K562 (cell line): Measurements from ENCODE around the gene PLEKHA5. TPM values are rescaled to one million over a fixed set of nuclear protein-coding genes. Genes with fewer than 3 reads are reported as not detected.

Experiments used
- ATAC-seq: fragments of 200-7000 bp; cut with Tn5 transposase; 3 replicates; pipeline ENCODE4 v1.9.1; 2020; ENCODE audit warnings: moderate library complexity
- BruUV-seq: library from RNA; stranded (reverse); fragments of 400-500 nt; replicated peaks from 2 replicates; lab custom pipeline; 2021; lab: Mats Ljungman, UMichigan
- CTCF ChIA-PET: fragments of 300-600 bp; formaldehyde crosslinking; extraction: SDS; loops from one replicate; lab custom pipeline; 2021; ENCODE audit warnings: low intra/inter-chr PET ratio; lab: Yijun Ruan, JAX
- POLR2A ChIA-PET: fragments of 300-600, 350-650 bp; sonication (Branson Sonifier 250); formaldehyde crosslinking; extraction: SDS; loops from one replicate; lab custom pipeline; 2021; ENCODE audit warnings: antibody characterized with exemption, inconsistent platforms; lab: Yijun Ruan, JAX
- DNase-seq, 4 experiments: peaks; one replicate each; pipeline versions ENCODE4 v3.0.0 to v3.0.0-alpha.2; 2011 to 2018; ENCODE audit warnings: low spot score in 3 of 4, mixed read lengths in 3 of 4; ENCODE audit errors: extremely low read depth in 1 of 4
- FAIRE-seq: peaks from 2 replicates; lab custom pipeline; 2011; peaks lifted over from hg19 to GRCh38; lab: Jason Lieb, UNC
- H2AFZ ChIP-seq: 2 replicates; pipeline ENCODE4 v1.6.0; 2011; ENCODE audit warnings: low read depth, low read length, control low read depth, inconsistent platforms
- H3K27ac ChIP-seq: fragments of 200-600 bp; 3 replicates; pipeline ENCODE4 v1.8.0; 2011; ENCODE audit warnings: low read depth, mild to moderate bottlenecking, control low read depth, inconsistent platforms, low read length, moderate library complexity, mixed read lengths; ENCODE audit errors: extremely low read depth
- H3K27me3 ChIP-seq, 2 experiments: fragments of 300-600 bp in 1 of 2; 2 replicates in 1 of 2; 3 replicates in 1 of 2; pipeline versions ENCODE4 v1.6.0 to v1.8.0; 2011; ENCODE audit warnings: inconsistent platforms in 2 of 2, low read length in 2 of 2, mild to moderate bottlenecking in 1 of 2, mixed read lengths in 1 of 2, moderate library complexity in 1 of 2; ENCODE audit not compliant: control insufficient read depth in 2 of 2, insufficient read depth in 2 of 2
- H3K36me3 ChIP-seq: fragments of 300-600 bp; 3 replicates; pipeline ENCODE4 v1.8.0; 2011; ENCODE audit warnings: mild to moderate bottlenecking, low read length, inconsistent platforms; ENCODE audit not compliant: control insufficient read depth, insufficient read depth
- H3K4me1 ChIP-seq, 2 experiments: fragments of 200-600 bp in 1 of 2; replicated peaks in 1 of 2; 2 replicates in 1 of 2; 3 replicates in 1 of 2; pipeline versions ENCODE4 v1.5.1 to v1.8.0; 2011; ENCODE audit warnings: inconsistent platforms in 2 of 2, low read length in 2 of 2, mild to moderate bottlenecking in 1 of 2, mixed read lengths in 1 of 2, moderate library complexity in 1 of 2; ENCODE audit not compliant: control insufficient read depth in 2 of 2, insufficient read depth in 2 of 2
- H3K4me2 ChIP-seq: 2 replicates; pipeline ENCODE4 v1.6.1; 2011; ENCODE audit warnings: low read length, control low read depth, inconsistent platforms, mixed read lengths; ENCODE audit not compliant: insufficient read depth
- H3K4me3 ChIP-seq: fragments of 200-600 bp; sonication (generic), shearing (Covaris generic); 2 replicates; pipeline ENCODE4 v1.5.1; 2016; ENCODE audit warnings: control low read depth, inconsistent platforms
- H3K79me2 ChIP-seq: fragments of 200-600 bp; 3 replicates; pipeline ENCODE4 v1.8.0; 2011; ENCODE audit warnings: low read length, inconsistent platforms; ENCODE audit not compliant: control insufficient read depth, insufficient read depth
- H3K9ac ChIP-seq, 2 experiments: 2 replicates each; pipeline versions ENCODE4 v1.6.0 to v1.6.1; 2011; ENCODE audit warnings: low read depth in 2 of 2, low read length in 2 of 2, control low read depth in 1 of 2, inconsistent platforms in 1 of 2, mild to moderate bottlenecking in 1 of 2, mixed read lengths in 1 of 2; ENCODE audit not compliant: insufficient read depth in 1 of 2
- H3K9me1 ChIP-seq: one replicate; pipeline ENCODE4 v1.6.0; 2011; ENCODE audit warnings: inconsistent platforms, mild to moderate bottlenecking, low read length, moderate library complexity; ENCODE audit not compliant: control insufficient read depth, insufficient read depth
- H3K9me3 ChIP-seq: replicated peaks from 2 replicates; pipeline ENCODE4 v1.5.1; 2011; ENCODE audit warnings: low read depth, low read length, inconsistent platforms; ENCODE audit not compliant: control insufficient read depth, insufficient read depth
- H4K20me1 ChIP-seq: replicated peaks from 2 replicates; pipeline ENCODE4 v1.6.1; 2011; ENCODE audit warnings: low read length, inconsistent platforms, mixed read lengths; ENCODE audit not compliant: control insufficient read depth, insufficient read depth
- ATF7 ChIP-seq: fragments of 450-650 bp; IDR thresholded peaks from 2 replicates; pipeline ENCODE4 v1.7.1; 2014; ENCODE audit warnings: mild to moderate bottlenecking, moderate library complexity
- FOS ChIP-seq: IDR thresholded peaks from 3 replicates; pipeline ENCODE4 v1.6.1; 2011; ENCODE audit not compliant: insufficient read length; ENCODE audit errors: extremely low read depth
- MED1 ChIP-seq: sonication (generic); formaldehyde crosslinking; IDR thresholded peaks from 2 replicates; pipeline ENCODE4 v1.8.1; 2023; ENCODE audit warnings: missing genetic modification reagents, borderline replicate concordance
- NBN ChIP-seq: fragments of 450-650 bp; IDR thresholded peaks from 2 replicates; pipeline ENCODE4 v1.6.1; 2016; ENCODE audit warnings: low read depth, mild to moderate bottlenecking
- NCOA2 ChIP-seq, 2 experiments: fragments of 450-650 bp; IDR thresholded peaks; 2 replicates each; pipeline ENCODE4 v1.6.1; 2018; ENCODE audit warnings: mild to moderate bottlenecking in 2 of 2, moderate library complexity in 1 of 2; ENCODE audit not compliant: partially characterized antibody in 2 of 2
- NR0B1 ChIP-seq: fragments of 450-650 bp; IDR thresholded peaks from one replicate; pipeline ENCODE4 v1.6.1; 2018; ENCODE audit warnings: mild to moderate bottlenecking, moderate library complexity; ENCODE audit not compliant: partially characterized antibody
- SLC30A9 ChIP-seq: fragments of 250-450 bp; sonication (Bioruptor Pico); IDR thresholded peaks from 2 replicates; pipeline ENCODE4 v1.8.0; 2022; ENCODE audit warnings: mild to moderate bottlenecking, moderate library complexity
- ZC3H11A ChIP-seq: IDR thresholded peaks from 2 replicates; pipeline ENCODE4 v1.6.1; 2012; ENCODE audit warnings: low read depth, low read length, improper control_type of control experiment
- ZNF124 ChIP-seq: sonication (generic); formaldehyde crosslinking; IDR thresholded peaks from 2 replicates; pipeline ENCODE4 v1.8.1; 2022; ENCODE audit warnings: missing genetic modification reagents
- ZNF3 ChIP-seq: fragments of 250-450 bp; sonication (Bioruptor Pico); IDR thresholded peaks from 2 replicates; pipeline ENCODE4 v1.5.0; 2021; ENCODE audit warnings: mild to moderate bottlenecking, moderate library complexity
- in situ Hi-C: fragments of 300-500 bp; cut with MboI; formaldehyde crosslinking; loops from 4 replicates; pipeline ENCODE4 v1.15.0; 2018; ENCODE audit warnings: inconsistent platforms, mixed read lengths
- intact Hi-C: fragments of 100-400 bp; cut with micrococcal nuclease; formaldehyde crosslinking; loops from 2 replicates; pipeline ENCODE4 v1.14.2; 2022
- polyA plus RNA-seq, 8 experiments: library from polyadenylated mRNA; depleted of rRNA in 4 of 8; stranded (reverse) in 5 of 8; unstranded in 3 of 8; fragments of >200 nt; fragmentation: Nextera tagmentation in 2 of 8; fragmentation: Illumina TruSeq in 1 of 8; extraction: Ambion mirVana in 2 of 8; extraction: Trizol in 1 of 8; gene quantifications; 2 replicates each; pipeline versions ENCODE4 v1.2.1 to v1.2.3, GENCODE V29; 2011 to 2014; ENCODE audit warnings: inconsistent platforms in 1 of 8, missing spikeins in 1 of 8
- total RNA-seq, 7 experiments: library from RNA; depleted of rRNA in 6 of 7; stranded (reverse); fragments of >200 nt in 6 of 7; fragmentation: Illumina TruSeq in 2 of 7; extraction: Trizol in 2 of 7; gene quantifications; 2 replicates each; pipeline versions ENCODE4 v1.2.1 to v1.2.3, GENCODE V29; 2011 to 2021; ENCODE audit warnings: low replicate concordance in 1 of 7
- TF ChIP-seq, protein P1 (sequence below): sonication (generic); formaldehyde crosslinking; IDR thresholded peaks from 2 replicates; pipeline ENCODE4 v1.8.0; 2022; ENCODE audit warnings: mild to moderate bottlenecking, missing genetic modification reagents
- TF ChIP-seq, protein P2 (sequence below): IDR thresholded peaks from 2 replicates; pipeline ENCODE4 v1.6.1; 2011; ENCODE audit not compliant: insufficient read length; ENCODE audit errors: extremely low read depth

PLEKHA5 gene
- total and polyA plus RNA-seq, 9 of the 15 experiments (the other 6 are each of a cell fraction or from before 2014, with no cell fraction given): 7.2 to 26.2 (median 17.4) TPM

- TF ChIP-seq ZC3H11A: no peak
- no peak for TF ChIP-seq NR0B1
- no peak for TF ChIP-seq NBN
- TF ChIP-seq, protein P1, sequence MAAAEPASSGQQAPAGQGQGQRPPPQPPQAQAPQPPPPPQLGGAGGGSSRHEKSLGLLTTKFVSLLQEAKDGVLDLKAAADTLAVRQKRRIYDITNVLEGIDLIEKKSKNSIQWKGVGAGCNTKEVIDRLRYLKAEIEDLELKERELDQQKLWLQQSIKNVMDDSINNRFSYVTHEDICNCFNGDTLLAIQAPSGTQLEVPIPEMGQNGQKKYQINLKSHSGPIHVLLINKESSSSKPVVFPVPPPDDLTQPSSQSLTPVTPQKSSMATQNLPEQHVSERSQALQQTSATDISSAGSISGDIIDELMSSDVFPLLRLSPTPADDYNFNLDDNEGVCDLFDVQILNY (CRISPR knock-in tag): no peak
- TF ChIP-seq MED1 (CRISPR knock-in tag): no peak
- TF ChIP-seq SLC30A9: no peak
- TF ChIP-seq NCOA2 (IDR thresholded peaks at IDR 0.05; ENCODE audit: partially characterized antibody in 2 of 2): no peak
- TF ChIP-seq, protein P2, sequence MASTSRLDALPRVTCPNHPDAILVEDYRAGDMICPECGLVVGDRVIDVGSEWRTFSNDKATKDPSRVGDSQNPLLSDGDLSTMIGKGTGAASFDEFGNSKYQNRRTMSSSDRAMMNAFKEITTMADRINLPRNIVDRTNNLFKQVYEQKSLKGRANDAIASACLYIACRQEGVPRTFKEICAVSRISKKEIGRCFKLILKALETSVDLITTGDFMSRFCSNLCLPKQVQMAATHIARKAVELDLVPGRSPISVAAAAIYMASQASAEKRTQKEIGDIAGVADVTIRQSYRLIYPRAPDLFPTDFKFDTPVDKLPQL: no peak
- no peak for TF ChIP-seq FOS
- no peak for TF ChIP-seq ZNF124 (CRISPR knock-in tag)
- TF ChIP-seq ATF7: no peak
- no peak for TF ChIP-seq ZNF3 (CRISPR knock-in tag)
- in situ Hi-C loops (no loop called here), intact Hi-C loops (no loop called here)
- H3K27ac ChIP-seq: no peak overlapping the region
- H3K36me3 ChIP-seq: no peaks in the 10 kb centered on the region
- no peak overlapping the region for H3K9ac ChIP-seq
- ChIA-PET POLR2A (no interaction called here), CTCF (no interaction called here)
- no peaks in the 10 kb centered on the region for H3K9me1 ChIP-seq
- H2AFZ ChIP-seq: no peak overlapping the region
- no peaks in the 10 kb centered on the region for H3K79me2 ChIP-seq
- BruUV-seq: no TSS peak
- no peak for FAIRE-seq
- no peaks in the 10 kb centered on the region for H3K4me1 ChIP-seq
- DNase-seq: no peak
- no peak overlapping the region for H3K4me2 ChIP-seq
- no peaks in the 10 kb centered on the region for H3K9me3 ChIP-seq
- ATAC-seq: no peak
- no peaks in the 10 kb centered on the region for H3K27me3 ChIP-seq
- H3K4me3 ChIP-seq: no peak overlapping the region
- no peaks in the 10 kb centered on the region for H4K20me1 ChIP-seq
These were observed 114.8 kb downstream of the PLEKHA5 start for GRCh38 chr12:19244312-19244711.
